HEK293T (cell line): ENCODE results near the gene SPTLC2.

Experiments
- CTCF ChIA-PET: fragments of 350-600 bp; formaldehyde crosslinking; extraction: SDS; loops from one replicate; lab custom pipeline; 2021; ENCODE audit warnings: antibody characterized with exemption, inconsistent platforms; lab: Yijun Ruan, JAX
- POLR2A ChIA-PET: fragments of 350-600 bp; formaldehyde crosslinking; extraction: SDS; loops from one replicate; lab custom pipeline; 2020; ENCODE audit warnings: antibody characterized with exemption, inconsistent platforms; lab: Yijun Ruan, JAX
- DNase-seq: peaks from one replicate; pipeline ENCODE4 v3.0.0; 2012; ENCODE audit warnings: mixed read lengths; ENCODE audit errors: extremely low spot score
- ARNT ChIP-seq: fragments of 450-650 bp; IDR thresholded peaks from 2 replicates; pipeline ENCODE4 v1.6.1; 2017; ENCODE audit warnings: mild to moderate bottlenecking
- BHLHE40 ChIP-seq: fragments of 450-650 bp; IDR thresholded peaks from 2 replicates; pipeline ENCODE4 v1.6.1; 2016; ENCODE audit warnings: mild to moderate bottlenecking, moderate library complexity, borderline replicate concordance
- CTBP1 ChIP-seq: fragments of 450-650 bp; IDR thresholded peaks from 2 replicates; pipeline ENCODE4 v1.6.1; 2016; ENCODE audit warnings: borderline replicate concordance
- ELF4 ChIP-seq: fragments of 450-650 bp; IDR thresholded peaks from 2 replicates; pipeline ENCODE4 v1.6.1; 2017; ENCODE audit warnings: antibody characterized with exemption
- FOXA1 ChIP-seq: fragments of 450-650 bp; IDR thresholded peaks from 2 replicates; pipeline ENCODE4 v1.6.1; 2016; ENCODE audit warnings: mild to moderate bottlenecking
- FOXK2 ChIP-seq: fragments of 450-650 bp; IDR thresholded peaks from 2 replicates; pipeline ENCODE4 v1.6.1; 2016; ENCODE audit warnings: mild to moderate bottlenecking
- FOXM1 ChIP-seq: fragments of 450-650 bp; IDR thresholded peaks from 2 replicates; pipeline ENCODE4 v1.6.1; 2017; ENCODE audit warnings: mild to moderate bottlenecking, borderline replicate concordance
- HDGF ChIP-seq: fragments of 450-650 bp; IDR thresholded peaks from 2 replicates; pipeline ENCODE4 v1.6.1; 2017; ENCODE audit warnings: antibody characterized with exemption, borderline replicate concordance
- L3MBTL2 ChIP-seq: fragments of 450-650 bp; conservative IDR thresholded peaks from 2 replicates; pipeline ENCODE4 v1.6.1; 2016; ENCODE audit warnings: mild to moderate bottlenecking
- LEF1 ChIP-seq: fragments of 450-650 bp; IDR thresholded peaks from 2 replicates; pipeline ENCODE4 v1.6.1; 2017; ENCODE audit warnings: mild to moderate bottlenecking, borderline replicate concordance
- NFRKB ChIP-seq: fragments of 450-650 bp; IDR thresholded peaks from 2 replicates; pipeline ENCODE4 v1.6.1; 2016; ENCODE audit warnings: mild to moderate bottlenecking, moderate library complexity
- SP1 ChIP-seq: fragments of 450-650 bp; IDR thresholded peaks from 2 replicates; pipeline ENCODE4 v1.6.1; 2017
- SUZ12 ChIP-seq: fragments of 450-650 bp; IDR thresholded peaks from 2 replicates; pipeline ENCODE4 v1.6.1; 2016; ENCODE audit warnings: mild to moderate bottlenecking
- TARDBP ChIP-seq: fragments of 450-650 bp; IDR thresholded peaks from 2 replicates; pipeline ENCODE4 v1.6.1; 2016
- ZNF384 ChIP-seq: fragments of 450-650 bp; IDR thresholded peaks from 2 replicates; pipeline ENCODE4 v1.6.1; 2016
- TF ChIP-seq, protein P1 (sequence below): fragments of 450-650 bp; IDR thresholded peaks from 2 replicates; pipeline ENCODE4 v1.6.1; 2016

SPTLC2 gene

DNA sequence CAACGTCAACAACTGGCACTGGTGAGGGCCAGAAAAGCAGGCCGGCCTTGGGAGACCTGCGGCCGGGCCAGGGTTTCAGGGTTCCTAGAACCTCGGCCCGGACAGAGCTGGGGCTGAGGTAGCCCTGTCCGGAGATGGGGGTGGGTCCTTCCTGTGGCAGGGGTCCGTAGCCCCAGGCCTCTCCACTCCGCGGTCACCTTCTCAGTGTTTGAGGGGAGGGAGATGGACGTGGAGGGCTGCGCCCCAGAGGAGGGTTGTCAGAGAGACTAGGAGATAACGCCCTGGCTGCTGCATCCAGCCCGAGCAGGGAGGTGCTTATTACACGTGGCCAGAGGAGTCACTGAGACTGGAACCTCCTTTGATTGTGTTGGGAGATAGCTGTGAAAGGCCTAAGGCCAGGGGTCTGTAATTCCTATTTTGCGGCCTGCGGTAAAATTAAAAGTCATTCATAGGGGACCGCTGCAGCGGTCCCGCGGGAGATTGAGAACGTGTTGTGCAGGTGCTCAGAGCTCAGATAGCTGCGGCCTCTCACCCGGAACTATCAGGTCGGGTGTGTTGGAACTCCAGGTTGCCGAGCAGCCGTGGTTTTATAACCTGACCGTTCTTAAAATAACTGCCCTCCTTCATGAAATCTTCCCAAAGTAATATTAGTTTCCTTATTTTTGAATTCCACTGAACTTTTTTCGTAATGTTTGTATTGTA is 158.0 kb downstream of the SPTLC2 start:
- POLR2A ChIA-PET = interaction anchor here (0.7 to 2.4 kb wide), 14 partner anchors 9 to 154 kb away, joined by 3 to 6 read pairs (median 4); partner anchors contain the start of genes GSTZ1, POMT2, SAMD15 and TMED8
- CTCF ChIA-PET = interaction anchor here (0.6 to 1.7 kb wide), 16 partner anchors 10 to 309 kb away, joined by 3 to 16 read pairs (median 4); no protein-coding TSS in a partner anchor
- TF ChIP-seq BHLHE40 = no peak
- TF ChIP-seq, protein P1, sequence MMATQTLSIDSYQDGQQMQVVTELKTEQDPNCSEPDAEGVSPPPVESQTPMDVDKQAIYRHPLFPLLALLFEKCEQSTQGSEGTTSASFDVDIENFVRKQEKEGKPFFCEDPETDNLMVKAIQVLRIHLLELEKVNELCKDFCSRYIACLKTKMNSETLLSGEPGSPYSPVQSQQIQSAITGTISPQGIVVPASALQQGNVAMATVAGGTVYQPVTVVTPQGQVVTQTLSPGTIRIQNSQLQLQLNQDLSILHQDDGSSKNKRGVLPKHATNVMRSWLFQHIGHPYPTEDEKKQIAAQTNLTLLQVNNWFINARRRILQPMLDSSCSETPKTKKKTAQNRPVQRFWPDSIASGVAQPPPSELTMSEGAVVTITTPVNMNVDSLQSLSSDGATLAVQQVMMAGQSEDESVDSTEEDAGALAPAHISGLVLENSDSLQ = no peak
- no peak for TF ChIP-seq TARDBP
- no peak for TF ChIP-seq FOXK2
- TF ChIP-seq ELF4 = no peak
- TF ChIP-seq ZNF384 = no peak
- no peak for TF ChIP-seq L3MBTL2
- TF ChIP-seq HDGF = no peak
- no peak for TF ChIP-seq SUZ12
- no peak for TF ChIP-seq LEF1
- TF ChIP-seq FOXM1 = no peak
- TF ChIP-seq CTBP1 = no peak
- TF ChIP-seq NFRKB = no peak
- no peak for TF ChIP-seq FOXA1
- TF ChIP-seq ARNT = no peak
- no peak for TF ChIP-seq SP1
- peak; percentile 26 for DNase-seq

DNA sequence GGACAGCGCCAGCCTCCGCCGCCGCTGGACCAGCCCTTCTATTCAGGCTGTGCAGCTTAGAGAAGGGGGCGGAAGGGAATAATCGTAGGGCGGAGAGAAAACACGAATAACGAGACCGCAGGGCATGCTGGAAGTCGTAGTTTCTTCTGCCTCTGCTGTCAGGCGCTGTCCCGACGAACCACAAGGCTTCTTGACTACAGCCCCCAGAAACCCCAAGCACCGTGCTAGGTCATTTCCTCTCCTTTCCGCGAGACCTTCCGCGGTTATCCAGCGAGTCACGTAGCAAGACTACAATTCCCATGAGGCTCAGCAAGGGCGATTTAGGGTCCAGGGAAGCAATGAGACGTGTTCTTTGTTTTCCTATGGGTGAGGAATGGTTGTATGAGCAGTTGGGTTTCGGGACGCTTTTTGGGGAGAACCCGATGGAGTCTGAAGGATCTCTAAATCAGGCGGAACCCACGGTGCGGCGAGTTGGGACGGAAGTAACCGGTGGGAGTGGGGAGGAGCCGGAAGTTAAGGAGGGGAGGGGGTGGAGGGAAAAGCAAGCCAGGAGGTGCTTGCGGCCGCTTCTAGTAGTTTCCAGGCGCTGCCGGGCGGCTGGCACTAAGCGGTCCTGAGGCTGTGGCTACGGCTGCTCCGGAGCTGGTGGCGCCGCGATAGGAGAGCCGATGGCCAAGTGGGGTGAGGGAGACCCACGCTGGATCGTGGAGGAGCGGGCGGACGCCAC is 158.8 kb downstream of the SPTLC2 start, which contains the start of the genes AHSA1 and VIPAS39:
TSS of gene AHSA1 (plus strand) at position 572 of the 727 bp plus-strand sequence. CDS start at position 669, 97 bp downstream.
TSS of gene VIPAS39 (minus strand) at position 80 of the 727 bp plus-strand sequence. CDS start 3,499 bp downstream, outside the sequence.
- CTCF ChIA-PET = interaction anchor here (0.6 to 1.2 kb wide), 2 partner anchors 12 to 32 kb away, joined by 3 read pairs; no protein-coding TSS in a partner anchor
- TF ChIP-seq SUZ12 (peak; percentile 94), ELF4 (peak; percentile 85), CTBP1 (peak; percentile 9; the same call in 1 of the 2 replicates), SP1 (no peak), ARNT (no peak), BHLHE40 (no peak), L3MBTL2 (peak; percentile 65)
- TF ChIP-seq, protein P1 = no peak

DNA sequence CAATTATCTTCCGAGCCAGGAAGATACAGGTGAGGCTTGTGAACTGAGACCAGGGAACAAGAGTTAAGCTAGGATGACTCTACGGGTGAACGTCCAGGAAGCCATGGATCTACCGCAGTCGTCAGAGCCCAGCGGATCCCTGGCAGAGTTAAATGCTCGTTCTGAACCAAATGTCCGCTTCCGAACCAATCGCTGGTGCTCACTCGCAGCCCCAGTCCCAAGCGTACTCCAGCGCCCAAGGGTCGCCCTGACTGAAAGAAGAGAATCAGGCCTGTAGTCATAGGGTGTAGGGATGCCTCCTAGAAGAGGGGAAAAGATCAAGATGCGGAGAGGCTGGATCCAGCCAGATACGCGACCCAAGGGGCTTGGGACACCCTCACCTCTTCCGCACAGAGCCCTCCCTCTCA is 159.3 kb downstream of the SPTLC2 start:
- TF ChIP-seq ELF4 = no peak
- TF ChIP-seq, protein P1 = no peak
- TF ChIP-seq ZNF384 = no peak
- no peak for TF ChIP-seq SP1
- TF ChIP-seq BHLHE40 = no peak
- no peak for TF ChIP-seq SUZ12
- TF ChIP-seq TARDBP = no peak
- DNase-seq = no peak
- ChIA-PET CTCF (interaction anchor here (0.6 kb wide), 1 partner anchor 11 kb away, joined by 3 read pairs; no protein-coding TSS in a partner anchor), POLR2A (interaction anchor here (0.6 to 2.4 kb wide), 11 partner anchors 8 to 180 kb away, joined by 3 to 10 read pairs (median 4); partner anchors contain the start of genes GSTZ1, POMT2, SAMD15 and TMED8)

More for the DNA sequence above, 158.8 kb downstream of the SPTLC2 start, which contains the start of the genes AHSA1 and VIPAS39:
- POLR2A ChIA-PET = interaction anchor here (0.6 to 2.4 kb wide), 13 partner anchors 9 to 181 kb away, joined by 3 to 10 read pairs (median 4); partner anchors contain the start of genes GSTZ1, POMT2, SAMD15 and TMED8
- DNase-seq = peak; percentile 92
